Omental fat pad (tissue), 4 donors: ENCODE measurements around the gene SUV39H1. TPM values are rescaled to one million over a fixed set of nuclear protein-coding genes. Genes with fewer than 3 reads are reported as not detected.
A peak's percentile ranks its signal among the peaks of the same experiment; 100 is the strongest.
"Not testable (repeated sequence)": the region's sequence is repeated elsewhere in the genome, so short reads cannot be mapped to it uniquely, and the experiment has no call there.

ENCODE experiments used
- ATAC-seq: fragments of 150-250 bp; one replicate; pipeline ENCODE4 v1.9.1; 2016; ENCODE audit warnings: mild to moderate bottlenecking, moderate library complexity; ENCODE audit not compliant: low FRiP score
- DNase-seq: peaks from one replicate; pipeline ENCODE4 v3.0.0-alpha.2; 2019; ENCODE audit warnings: low spot score
- CTCF ChIP-seq, 3 donors: fragments of 450-650 bp; IDR thresholded peaks; one replicate each; pipeline ENCODE4 v1.5.1; 2016 to 2017; ENCODE audit warnings: antibody characterized with exemption in 3 of 3, mild to moderate bottlenecking in 3 of 3, moderate library complexity in 2 of 3
- total RNA-seq, 4 donors: library from RNA; depleted of rRNA; stranded (reverse); fragments of >200 nt; gene quantifications; one replicate each; pipeline ENCODE4 v1.1.0, GENCODE V29; 2016

SUV39H1 gene
- total RNA-seq, 4 donors from 2014 or later: 4.2 to 8.1 (median 5.5) TPM

GRCh38 chrX:48665991-48666390 is 30.5 kb upstream of the SUV39H1 start:
- no peak for ATAC-seq
- DNase-seq: no peak
- TF ChIP-seq CTCF (IDR thresholded peaks at IDR 0.05): no peak

- TF ChIP-seq CTCF (IDR thresholded peaks at IDR 0.05): no peak
- DNase-seq (no peak), ATAC-seq (no peak)
These were observed 29.9 kb upstream of the SUV39H1 start for GRCh38 chrX:48666649-48667048.

- ATAC-seq (no peak), DNase-seq (no peak)
- TF ChIP-seq CTCF (IDR thresholded peaks at IDR 0.05): no peak
These were observed 29.0 kb upstream of the SUV39H1 start for GRCh38 chrX:48667509-48667908.

GRCh38 chrX:48668187-48668586 is 28.3 kb upstream of the SUV39H1 start:
- not testable (repeated sequence) for DNase-seq, ATAC-seq

DNA sequence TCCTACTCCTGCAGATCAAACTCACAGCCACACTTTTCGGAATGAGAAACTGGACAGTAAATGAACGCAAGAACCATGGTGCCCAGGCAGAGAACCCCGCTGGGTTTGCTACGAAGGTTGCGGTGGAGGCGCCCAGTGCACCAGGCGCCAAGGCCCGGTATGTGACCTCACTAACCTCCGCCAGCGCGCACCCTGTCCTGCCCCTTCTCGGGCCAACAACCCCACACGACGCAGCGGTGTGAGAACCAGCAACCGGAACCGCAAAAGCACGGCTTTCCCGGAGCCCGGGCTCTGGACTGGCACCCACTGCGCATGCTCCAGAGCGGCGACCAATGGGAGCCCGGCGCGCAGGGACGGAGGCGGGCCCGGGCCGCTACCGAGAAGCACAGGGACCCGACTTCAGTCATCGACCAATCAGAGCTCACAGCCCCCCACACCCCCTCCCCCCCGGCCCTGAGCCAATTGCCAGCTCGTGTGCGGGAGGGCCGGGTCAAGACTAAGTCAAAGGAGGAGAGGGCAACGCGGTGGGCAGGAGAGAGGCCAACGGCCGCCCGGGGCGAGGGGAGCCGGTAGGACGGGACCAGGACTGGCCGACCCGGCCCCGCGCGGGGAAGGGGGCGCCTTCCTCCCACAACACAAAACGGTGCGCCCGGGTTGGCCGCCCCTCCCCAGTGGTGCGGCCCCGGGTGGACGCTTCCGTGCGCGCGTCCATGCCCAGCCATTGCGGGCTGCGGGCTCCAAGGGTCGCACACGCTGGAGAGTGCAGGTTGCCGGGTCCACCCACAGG is 20.2 kb upstream of the SUV39H1 start:
- DNase-seq (peak; percentile 52), ATAC-seq (peak; percentile 97)
- TF ChIP-seq CTCF (IDR thresholded peaks at IDR 0.05): no peak

DNA sequence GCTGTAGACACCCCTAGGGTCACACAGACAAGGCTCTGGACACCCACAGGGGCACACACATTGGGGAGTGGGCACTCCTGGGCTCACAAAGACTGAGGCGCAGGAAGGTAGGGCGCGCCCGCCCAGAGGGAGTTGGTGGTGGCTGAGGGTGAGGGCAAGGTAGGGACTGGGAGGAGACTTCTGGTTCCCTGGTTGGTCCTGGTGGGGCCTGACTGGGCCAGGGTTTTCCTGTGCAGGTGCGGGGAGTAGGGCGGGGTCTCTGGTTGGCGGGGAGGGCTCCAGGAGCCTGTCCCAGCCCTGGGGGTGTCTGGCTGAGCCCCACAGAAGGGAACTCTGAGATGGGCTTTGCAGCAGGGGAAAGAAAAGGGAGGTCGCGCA is 19.7 kb upstream of the SUV39H1 start:
- ATAC-seq: peak; percentile 22
- TF ChIP-seq CTCF (IDR thresholded peaks at IDR 0.05): no peak

DNA sequence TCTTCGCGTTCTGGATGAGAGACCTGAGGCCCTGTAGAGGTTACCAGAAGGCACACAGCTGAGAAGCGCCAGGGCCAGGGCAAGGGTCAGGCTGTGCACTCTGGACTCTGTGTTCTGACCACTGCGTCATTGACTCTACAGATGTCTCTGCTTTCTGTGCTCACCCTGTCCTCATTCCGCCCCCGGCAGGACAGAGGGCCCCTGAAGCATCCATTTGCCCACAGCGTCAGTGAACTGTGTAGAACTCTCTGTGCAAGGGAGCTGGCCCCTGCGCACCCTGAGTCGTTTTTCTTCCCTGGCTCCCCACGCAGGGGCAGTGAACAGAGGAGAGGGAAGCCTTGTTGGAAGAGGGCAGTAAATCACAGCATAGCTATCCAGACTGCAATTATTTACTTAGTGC is 19.0 kb upstream of the SUV39H1 start:
- ATAC-seq (no peak), DNase-seq (no peak)
- no peak for TF ChIP-seq CTCF (IDR thresholded peaks at IDR 0.05)

More for the DNA sequence above, 19.7 kb upstream of the SUV39H1 start:
- DNase-seq: no peak

GRCh38 chrX:48680467-48680866 is 16.1 kb upstream of the SUV39H1 start:
- not testable (repeated sequence) for DNase-seq, ATAC-seq

DNA sequence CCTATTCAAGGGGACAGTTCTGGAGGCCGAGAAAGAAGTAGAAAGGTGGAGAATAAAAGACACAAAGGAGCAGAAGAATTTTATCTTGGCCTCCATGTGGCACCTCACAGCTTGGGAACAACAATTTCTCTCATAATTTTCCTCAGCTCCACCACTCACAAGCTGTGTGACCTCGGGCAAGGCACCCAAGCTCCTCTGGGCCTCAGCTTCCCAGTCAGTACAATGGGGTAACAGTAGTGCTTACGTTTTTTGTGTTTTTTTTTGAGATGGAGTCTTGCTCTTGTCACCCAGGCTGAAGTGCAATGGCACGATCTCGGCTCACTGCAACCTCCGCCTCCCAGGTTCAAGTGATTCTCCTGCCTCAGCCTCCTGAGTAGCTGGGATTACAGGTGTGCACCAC is 15.6 kb upstream of the SUV39H1 start:
- not testable (repeated sequence) for DNase-seq, ATAC-seq
